IMR-90 (cell line): ENCODE data around the gene GALNT7. TPM values are rescaled to one million over a fixed set of nuclear protein-coding genes. Genes with fewer than 3 reads are reported as not detected.
A peak's percentile ranks its signal among the peaks of the same experiment; 100 is the strongest.

Experiments used
- ATAC-seq: fragments of 200-7000 bp; cut with Tn5 transposase; 2 replicates; pipeline ENCODE4 v1.9.1; 2020; ENCODE audit warnings: low read depth, mild to moderate bottlenecking, moderate library complexity
- BruUV-seq: library from RNA; stranded (reverse); fragments of 400-500 nt; replicated peaks from 2 replicates; lab custom pipeline; 2021; lab: Mats Ljungman, UMichigan
- CTCF ChIA-PET: fragments of 300-600 bp; formaldehyde crosslinking; extraction: SDS; loops from one replicate; lab custom pipeline; 2021; ENCODE audit warnings: antibody characterized with exemption; lab: Yijun Ruan, JAX
- POLR2A ChIA-PET: fragments of 300-600 bp; sonication (Branson Sonifier 250); formaldehyde crosslinking; loops from one replicate; lab custom pipeline; 2022; ENCODE audit warnings: antibody characterized with exemption; ENCODE audit not compliant: unreplicated experiment; lab: Charles Lee
- DNase-seq: peaks from one replicate; pipeline ENCODE4 v3.0.0; 2013
- H2AFZ ChIP-seq: replicated peaks from 2 replicates; pipeline ENCODE3; 2013; ENCODE audit warnings: low read length, mild to moderate bottlenecking; ENCODE audit not compliant: poor library complexity
- H2AK5ac ChIP-seq: 2 replicates; pipeline ENCODE4 v1.6.1; 2013; ENCODE audit warnings: low read depth, low read length, inconsistent platforms
- H2AK9ac ChIP-seq: replicated peaks from 2 replicates; pipeline ENCODE3; 2013; ENCODE audit warnings: mild to moderate bottlenecking, low read depth, low read length, moderate library complexity; ENCODE audit not compliant: poor library complexity
- H2BK120ac ChIP-seq: 2 replicates; pipeline ENCODE4 v1.6.1; 2013; ENCODE audit warnings: low read depth, low read length, inconsistent platforms
- H2BK15ac ChIP-seq: 3 replicates; pipeline ENCODE4 v1.6.1; 2013; ENCODE audit warnings: low read depth, low read length, inconsistent platforms
- H2BK20ac ChIP-seq: 2 replicates; pipeline ENCODE4 v1.6.1; 2013; ENCODE audit warnings: low read depth, mild to moderate bottlenecking, inconsistent platforms, low read length, moderate library complexity
- H2BK5ac ChIP-seq: 2 replicates; pipeline ENCODE4 v1.6.1; 2013; ENCODE audit warnings: mild to moderate bottlenecking, low read depth, low read length, inconsistent platforms; ENCODE audit not compliant: poor library complexity, severe bottlenecking
- H3K14ac ChIP-seq: replicated peaks from 2 replicates; pipeline ENCODE4 v1.6.1; 2013; ENCODE audit warnings: low read depth, low read length, inconsistent platforms
- H3K18ac ChIP-seq: 2 replicates; pipeline ENCODE4 v1.6.1; 2013; ENCODE audit warnings: low read depth, low read length, control low read depth
- H3K23ac ChIP-seq: 2 replicates; pipeline ENCODE4 v1.6.1; 2013; ENCODE audit warnings: low read depth, low read length, inconsistent platforms
- H3K27ac ChIP-seq: 2 replicates; pipeline ENCODE4 v1.5.1; 2013; ENCODE audit warnings: mild to moderate bottlenecking, control low read depth, low read length; ENCODE audit not compliant: insufficient read depth
- H3K27me3 ChIP-seq: 2 replicates; pipeline ENCODE4 v1.6.1; 2013; ENCODE audit warnings: low read length; ENCODE audit not compliant: control insufficient read depth, insufficient read depth
- H3K36me3 ChIP-seq: 2 replicates; pipeline ENCODE4 v1.6.1; 2013; ENCODE audit warnings: low read length, mixed read lengths; ENCODE audit not compliant: control insufficient read depth, insufficient read depth
- H3K4ac ChIP-seq: 2 replicates; pipeline ENCODE4 v1.6.1; 2013; ENCODE audit warnings: low read depth, low read length, inconsistent platforms
- H3K4me1 ChIP-seq: 2 replicates; pipeline ENCODE4 v1.6.1; 2013; ENCODE audit warnings: low read length, mixed read lengths; ENCODE audit not compliant: control insufficient read depth, insufficient read depth
- H3K4me2 ChIP-seq: 2 replicates; pipeline ENCODE4 v1.6.1; 2013; ENCODE audit warnings: low read depth, mild to moderate bottlenecking, control low read depth, low read length, moderate library complexity
- H3K4me3 ChIP-seq: 2 replicates; pipeline ENCODE4 v1.5.1; 2013; ENCODE audit warnings: low read depth, mild to moderate bottlenecking, control low read depth, low read length, moderate library complexity; ENCODE audit not compliant: insufficient read depth
- H3K56ac ChIP-seq: 2 replicates; pipeline ENCODE4 v1.6.1; 2013; ENCODE audit warnings: low read length, inconsistent platforms; ENCODE audit not compliant: insufficient read depth; ENCODE audit errors: extremely low read depth
- H3K79me1 ChIP-seq, 2 experiments: 2 replicates each; pipeline ENCODE4 v1.6.1; 2013; ENCODE audit warnings: low read length in 2 of 2, inconsistent platforms in 1 of 2, low read depth in 1 of 2
- H3K9ac ChIP-seq: 2 replicates; pipeline ENCODE4 v1.6.1; 2013; ENCODE audit warnings: low read depth, low read length, control low read depth
- H3K9me1 ChIP-seq: 2 replicates; pipeline ENCODE4 v1.6.1; 2013; ENCODE audit warnings: low read length, inconsistent platforms; ENCODE audit not compliant: insufficient read depth
- H3K9me3 ChIP-seq: 2 replicates; pipeline ENCODE4 v1.6.1; 2013; ENCODE audit warnings: low read length; ENCODE audit not compliant: control insufficient read depth, insufficient read depth
- H4K20me1 ChIP-seq: 2 replicates; pipeline ENCODE4 v1.6.1; 2013; ENCODE audit warnings: low read length, inconsistent platforms; ENCODE audit not compliant: insufficient read depth
- H4K5ac ChIP-seq: 2 replicates; pipeline ENCODE4 v1.6.1; 2013; ENCODE audit warnings: mild to moderate bottlenecking, low read depth, low read length, control low read depth
- H4K8ac ChIP-seq, 2 experiments: 2 replicates each; pipeline ENCODE4 v1.6.1; 2013; ENCODE audit warnings: low read depth in 2 of 2, low read length in 2 of 2, control low read depth in 1 of 2, inconsistent platforms in 1 of 2
- H4K91ac ChIP-seq: 2 replicates; pipeline ENCODE4 v1.6.1; 2013; ENCODE audit warnings: low read depth, low read length, inconsistent platforms; ENCODE audit not compliant: insufficient read depth
- BHLHE40 ChIP-seq: fragments of 150-350 bp; IDR thresholded peaks from 2 replicates; pipeline ENCODE4 v1.6.1; 2016; ENCODE audit warnings: mild to moderate bottlenecking, low read depth, low read length
- CEBPB ChIP-seq: IDR thresholded peaks from 2 replicates; pipeline ENCODE4 v1.6.1; 2012; ENCODE audit warnings: low read depth, low read length, improper control_type of control experiment
- CHD1 ChIP-seq: IDR thresholded peaks from 2 replicates; pipeline ENCODE4 v1.6.1; 2012; ENCODE audit warnings: low read depth, low read length, improper control_type of control experiment
- ELK1 ChIP-seq: fragments of 150-350 bp; IDR thresholded peaks from 2 replicates; pipeline ENCODE4 v1.6.1; 2016; ENCODE audit warnings: low read depth, mild to moderate bottlenecking, low read length, moderate library complexity, borderline replicate concordance
- FOS ChIP-seq: fragments of 150-350 bp; IDR thresholded peaks from 2 replicates; pipeline ENCODE4 v1.6.1; 2016; ENCODE audit warnings: low read depth, low read length
- MAFK ChIP-seq: IDR thresholded peaks from 2 replicates; pipeline ENCODE4 v1.6.1; 2012; ENCODE audit warnings: low read depth, low read length, improper control_type of control experiment
- MAZ ChIP-seq: IDR thresholded peaks from 2 replicates; pipeline ENCODE4 v1.6.1; 2012; ENCODE audit warnings: low read depth, mild to moderate bottlenecking, low read length, improper control_type of control experiment, moderate library complexity, borderline replicate concordance
- MXI1 ChIP-seq: IDR thresholded peaks from 2 replicates; pipeline ENCODE4 v1.6.1; 2012; ENCODE audit warnings: low read depth, mild to moderate bottlenecking, low read length, moderate library complexity, borderline replicate concordance
- NFE2L2 ChIP-seq: fragments of 150-350 bp; IDR thresholded peaks from 2 replicates; pipeline ENCODE4 v1.6.1; 2016; ENCODE audit warnings: low read depth, mild to moderate bottlenecking, low read length
- POLR2A ChIP-seq: IDR thresholded peaks from 2 replicates; pipeline ENCODE4 v1.6.1; 2012; ENCODE audit warnings: mild to moderate bottlenecking, low read depth, low read length
- RAD21 ChIP-seq: IDR thresholded peaks from 2 replicates; pipeline ENCODE4 v1.6.1; 2012; ENCODE audit warnings: low read length, improper control_type of control experiment
- RFX5 ChIP-seq: IDR thresholded peaks from 2 replicates; pipeline ENCODE4 v1.8.0; 2012; ENCODE audit warnings: low read depth, mild to moderate bottlenecking, low read length, moderate library complexity
- SMC3 ChIP-seq: fragments of 150-350 bp; IDR thresholded peaks from 2 replicates; pipeline ENCODE4 v1.6.1; 2016; ENCODE audit warnings: low read depth, mild to moderate bottlenecking, antibody characterized with exemption, low read length, moderate library complexity
- WGBS, 2 experiments: methylation state at CpG; one replicate each; pipeline versions ENCODE4 v1.1.5 to v1.1.7; 2013; ENCODE audit warnings: missing lambda C conversion rate in 2 of 2; ENCODE audit not compliant: insufficient read length in 1 of 2; ENCODE audit errors: extremely low coverage in 2 of 2; 5-methylcytosine and 5-hydroxymethylcytosine counted together
- dilution Hi-C: fragments of 300-500 bp; cut with HindIII; formaldehyde crosslinking; loops from one replicate; pipeline ENCODE4 v1.14.3; 2018; ENCODE audit warnings: low sequenced_read_pairs; ENCODE audit not compliant: unreplicated experiment
- in situ Hi-C: fragments of 300-500 bp; cut with MboI; formaldehyde crosslinking; loops from 3 replicates; pipeline ENCODE4 v1.14.3; 2019; ENCODE audit warnings: low sequenced_read_pairs, inconsistent platforms, mixed read lengths
- intact Hi-C: fragments of 100-400 bp; cut with micrococcal nuclease; formaldehyde crosslinking; loops from 2 replicates; pipeline ENCODE4 v1.10.0; 2022
- polyA plus RNA-seq, 3 experiments: library from polyadenylated mRNA; depleted of rRNA; stranded (reverse); fragments of >200 nt; gene quantifications; 2 replicates each; pipeline ENCODE4 v1.2.3, GENCODE V29; 2012; ENCODE audit warnings: low replicate concordance in 1 of 3
- total RNA-seq: library from RNA; depleted of rRNA; stranded (reverse); fragments of >200 nt; gene quantifications from 2 replicates; pipeline ENCODE4 v1.2.3, GENCODE V29; 2012
- TF ChIP-seq, protein P1 (sequence below): fragments of 150-350 bp; IDR thresholded peaks from 2 replicates; pipeline ENCODE4 v1.6.1; 2017; ENCODE audit warnings: mild to moderate bottlenecking, antibody characterized with exemption, low read length, low read depth
- TF ChIP-seq, protein P2 (sequence below): conservative IDR thresholded peaks from 2 replicates; pipeline ENCODE4 v1.5.1; 2012; ENCODE audit warnings: mild to moderate bottlenecking, low read depth, low read length, improper control_type of control experiment

GALNT7 gene
- total and polyA plus RNA-seq, 2 of the 4 experiments (the other 2 are of a cell fraction): 19.1 to 31.2 TPM

DNA sequence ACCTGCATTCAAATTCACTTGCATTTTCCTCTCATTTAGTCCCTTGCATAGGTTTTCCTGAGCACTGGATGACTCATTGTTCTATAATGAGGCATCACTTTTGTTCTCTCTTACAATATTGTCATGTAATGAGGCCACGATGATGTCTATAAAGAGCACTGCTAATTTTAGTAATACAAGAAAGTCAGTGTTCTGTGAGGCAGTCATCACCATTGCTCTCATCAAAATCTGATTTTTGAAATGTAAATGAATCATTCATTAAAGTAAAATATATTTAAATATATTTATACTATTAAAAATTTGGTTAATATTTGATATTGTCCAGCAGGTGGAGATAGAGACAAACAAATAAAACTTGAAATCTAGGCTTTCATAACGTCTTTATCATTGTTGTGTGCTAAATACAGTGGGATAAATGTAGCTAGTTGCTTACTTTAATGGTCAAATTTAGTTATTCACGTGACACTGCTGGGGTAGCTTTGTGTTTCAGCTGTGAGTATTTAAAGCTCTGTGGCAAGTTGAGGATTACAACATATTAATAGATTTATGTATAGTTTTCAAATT lies 150.1 kb downstream of the GALNT7 start:
- dilution Hi-C loops (no loop called here), in situ Hi-C loops (loop anchor here (5.0 to 10.0 kb wide), 2 partner anchors 94 to 176 kb away; no protein-coding TSS in a partner anchor)
- H3K14ac ChIP-seq: no peak overlapping the region
- TF ChIP-seq FOS (peak; percentile 68; the same call in 1 of the 2 replicates), MAFK (no peak), CEBPB (no peak), NFE2L2 (no peak), POLR2A (no peak), ELK1 (no peak), RFX5 (no peak), SMC3 (peak; percentile 42; the same call in 1 of the 2 replicates), CHD1 (no peak), MAZ (no peak), RAD21 (peak; percentile 50), MXI1 (no peak), BHLHE40 (peak; percentile 14; the same call in 1 of the 2 replicates)
- TF ChIP-seq, protein P1, sequence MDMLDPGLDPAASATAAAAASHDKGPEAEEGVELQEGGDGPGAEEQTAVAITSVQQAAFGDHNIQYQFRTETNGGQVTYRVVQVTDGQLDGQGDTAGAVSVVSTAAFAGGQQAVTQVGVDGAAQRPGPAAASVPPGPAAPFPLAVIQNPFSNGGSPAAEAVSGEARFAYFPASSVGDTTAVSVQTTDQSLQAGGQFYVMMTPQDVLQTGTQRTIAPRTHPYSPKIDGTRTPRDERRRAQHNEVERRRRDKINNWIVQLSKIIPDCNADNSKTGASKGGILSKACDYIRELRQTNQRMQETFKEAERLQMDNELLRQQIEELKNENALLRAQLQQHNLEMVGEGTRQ: no peak
- TF ChIP-seq, protein P2, sequence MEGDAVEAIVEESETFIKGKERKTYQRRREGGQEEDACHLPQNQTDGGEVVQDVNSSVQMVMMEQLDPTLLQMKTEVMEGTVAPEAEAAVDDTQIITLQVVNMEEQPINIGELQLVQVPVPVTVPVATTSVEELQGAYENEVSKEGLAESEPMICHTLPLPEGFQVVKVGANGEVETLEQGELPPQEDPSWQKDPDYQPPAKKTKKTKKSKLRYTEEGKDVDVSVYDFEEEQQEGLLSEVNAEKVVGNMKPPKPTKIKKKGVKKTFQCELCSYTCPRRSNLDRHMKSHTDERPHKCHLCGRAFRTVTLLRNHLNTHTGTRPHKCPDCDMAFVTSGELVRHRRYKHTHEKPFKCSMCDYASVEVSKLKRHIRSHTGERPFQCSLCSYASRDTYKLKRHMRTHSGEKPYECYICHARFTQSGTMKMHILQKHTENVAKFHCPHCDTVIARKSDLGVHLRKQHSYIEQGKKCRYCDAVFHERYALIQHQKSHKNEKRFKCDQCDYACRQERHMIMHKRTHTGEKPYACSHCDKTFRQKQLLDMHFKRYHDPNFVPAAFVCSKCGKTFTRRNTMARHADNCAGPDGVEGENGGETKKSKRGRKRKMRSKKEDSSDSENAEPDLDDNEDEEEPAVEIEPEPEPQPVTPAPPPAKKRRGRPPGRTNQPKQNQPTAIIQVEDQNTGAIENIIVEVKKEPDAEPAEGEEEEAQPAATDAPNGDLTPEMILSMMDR: peak; percentile 47

More for the DNA sequence above, 150.1 kb downstream of the GALNT7 start:
- no peak overlapping the region; the same call in 1 of the 2 replicates for H3K4me2 ChIP-seq
- H3K56ac ChIP-seq: no peak overlapping the region
- no peak overlapping the region; the same call in 1 of the 2 replicates for H3K9ac ChIP-seq
- no CpG with 5 or more reads among the region's 3 CpGs for WGBS, 2 experiments
- no peak overlapping the region for H3K4ac ChIP-seq
- H2BK120ac ChIP-seq: no peak overlapping the region
- H2AK9ac ChIP-seq: no peak overlapping the region
- no peaks in the 10 kb centered on the region for H3K27me3 ChIP-seq
- no peak overlapping the region for H2AFZ ChIP-seq
- H2BK5ac ChIP-seq: no peak overlapping the region
- H3K9me3 ChIP-seq: no peaks in the 10 kb centered on the region
- no peak overlapping the region for H2BK20ac ChIP-seq
- ChIA-PET CTCF (interaction anchor here (0.6 to 2.2 kb wide), 9 partner anchors 8 to 672 kb away, joined by 3 to 10 read pairs (median 4); no protein-coding TSS in a partner anchor), POLR2A (no interaction called here)
- H2AK5ac ChIP-seq: no peak overlapping the region
- ATAC-seq (peak; percentile 71), DNase-seq (peak; percentile 74)
- no peaks in the 10 kb centered on the region for H3K4me1 ChIP-seq
- no peak overlapping the region for H3K18ac ChIP-seq
- H4K91ac ChIP-seq: no peak overlapping the region
- 0 out of 2 replicates have a peak, but pooled peaks cover 1% of the 10 kb centered on the region for H3K36me3 ChIP-seq
- no peaks in the 10 kb centered on the region for H4K20me1 ChIP-seq
- no peaks in the 10 kb centered on the region for H3K79me1 ChIP-seq
- intact Hi-C loops: loop anchor here (1.0 to 2.0 kb wide), 3 partner anchors 42 to 176 kb away; no protein-coding TSS in a partner anchor
- no peak overlapping the region for H2BK15ac ChIP-seq
- H3K27ac ChIP-seq: no peak overlapping the region
- H4K8ac ChIP-seq: no peak overlapping the region
- H4K5ac ChIP-seq: no peak overlapping the region
- BruUV-seq: no TSS peak
- no peak overlapping the region for H3K23ac ChIP-seq
- H3K4me3 ChIP-seq: no peak overlapping the region
- H3K9me1 ChIP-seq: no peaks in the 10 kb centered on the region
